HCT116 (cell line): ENCODE results near the gene UBA52. TPM values are rescaled to one million over a fixed set of nuclear protein-coding genes. Genes with fewer than 3 reads are reported as not detected.

Experiments used
- ATAC-seq: fragments of 200-7000 bp; cut with Tn5 transposase; 2 replicates; pipeline ENCODE4 v1.9.1; 2020; ENCODE audit warnings: mild to moderate bottlenecking, moderate library complexity
- BruUV-seq: library from RNA; stranded (reverse); fragments of 400-500 nt; replicated peaks from 2 replicates; lab custom pipeline; 2021; lab: Mats Ljungman, UMichigan
- CTCF ChIA-PET: fragments of 300-600 bp; sonication (Branson Sonifier 250); formaldehyde crosslinking; loops from one replicate; lab custom pipeline; 2021; ENCODE audit warnings: antibody characterized with exemption; lab: Charles Lee
- POLR2A ChIA-PET: fragments of 300-600, 350-600 bp; sonication (Branson Sonifier 250); formaldehyde crosslinking; loops from one replicate; lab custom pipeline; 2021; ENCODE audit warnings: antibody characterized with exemption; lab: Charles Lee
- RAD21 ChIA-PET, 2 experiments: fragments of 300-600 bp; sonication (Branson Sonifier 250); formaldehyde crosslinking; loops; one replicate each; lab custom pipeline; 2023; ENCODE audit warnings: low total read pairs in 2 of 2; ENCODE audit not compliant: uncharacterized antibody in 2 of 2, unreplicated experiment in 2 of 2, low non-redundant PET in 1 of 2; lab: Charles Lee
- DNase-seq: peaks from one replicate; pipeline ENCODE4 v3.0.0-alpha.2; 2010; ENCODE audit warnings: low read depth, low spot score
- H2AFZ ChIP-seq: fragments of 200-600 bp; shearing (Covaris generic), sonication (generic); 2 replicates; pipeline ENCODE4 v1.6.1; 2017; ENCODE audit warnings: low read depth, mixed run types, mixed read lengths, antibody characterized with exemption, low read length; ENCODE audit not compliant: poor library complexity, severe bottlenecking
- H3K27ac ChIP-seq: 2 replicates; pipeline ENCODE4 v1.5.1; 2012; ENCODE audit warnings: low read depth, low read length
- H3K27me3 ChIP-seq: fragments of 200-600 bp; sonication (generic); 2 replicates; pipeline ENCODE4 v1.6.1; 2016; ENCODE audit warnings: mixed run types, low read length, mixed read lengths; ENCODE audit not compliant: insufficient read depth
- H3K36me3 ChIP-seq, 2 experiments: fragments of 200-500 bp in 1 of 2; fragments of 200-600 bp in 1 of 2; sonication (Bioruptor generic) in 1 of 2; sonication (generic) in 1 of 2; 2 replicates each; pipeline versions ENCODE4 v1.5.1 to v1.6.1; 2014 to 2016; ENCODE audit warnings: low read length in 2 of 2, inconsistent platforms in 1 of 2, mixed read lengths in 1 of 2, mixed run types in 1 of 2; ENCODE audit not compliant: insufficient read depth in 2 of 2, control insufficient read depth in 1 of 2
- H3K4me1 ChIP-seq, 2 experiments: fragments of 200-600 bp in 1 of 2; sonication (generic) in 1 of 2; 2 replicates each; pipeline versions ENCODE4 v1.5.1 to v1.6.1; 2012 to 2017; ENCODE audit warnings: low read length in 2 of 2, inconsistent platforms in 1 of 2, mild to moderate bottlenecking in 1 of 2, mixed read lengths in 1 of 2, mixed run types in 1 of 2, moderate library complexity in 1 of 2; ENCODE audit not compliant: insufficient read depth in 2 of 2, control insufficient read depth in 1 of 2
- H3K4me2 ChIP-seq: fragments of 200-600 bp; sonication (generic); 2 replicates; pipeline ENCODE4 v1.6.1; 2017; ENCODE audit warnings: mixed run types, low read length, mixed read lengths
- H3K4me3 ChIP-seq, 2 experiments: fragments of 200-600 bp in 1 of 2; sonication (generic) in 1 of 2; replicated peaks in 1 of 2; 2 replicates each; pipeline ENCODE4 v1.5.1; 2011 to 2016; ENCODE audit warnings: low read length in 2 of 2, control low read depth in 1 of 2, low read depth in 1 of 2, mild to moderate bottlenecking in 1 of 2, mixed read lengths in 1 of 2, mixed run types in 1 of 2
- H3K79me2 ChIP-seq: fragments of 200-600 bp; sonication (generic); 2 replicates; pipeline ENCODE4 v1.6.1; 2017; ENCODE audit warnings: mild to moderate bottlenecking, mixed run types, low read length, moderate library complexity, mixed read lengths; ENCODE audit not compliant: insufficient read depth
- H3K9ac ChIP-seq: fragments of 200-600 bp; sonication (generic); 2 replicates; pipeline ENCODE4 v1.6.1; 2016; ENCODE audit warnings: low read length, mixed read lengths
- H3K9me2 ChIP-seq: fragments of 200-600 bp; sonication (generic), shearing (Covaris generic); 2 replicates; pipeline ENCODE4 v1.6.1; 2017; ENCODE audit warnings: mixed run types, mild to moderate bottlenecking, moderate library complexity; ENCODE audit not compliant: insufficient read depth
- H3K9me3 ChIP-seq, 2 experiments: fragments of 200-500 bp in 1 of 2; fragments of 200-600 bp in 1 of 2; sonication (Bioruptor generic) in 1 of 2; sonication (generic) in 1 of 2; 2 replicates each; pipeline ENCODE4 v1.6.1; 2014 to 2017; ENCODE audit warnings: low read length in 2 of 2, mixed read lengths in 2 of 2, inconsistent platforms in 1 of 2, low read depth in 1 of 2, mild to moderate bottlenecking in 1 of 2, mixed run types in 1 of 2, moderate library complexity in 1 of 2; ENCODE audit not compliant: control insufficient read depth in 1 of 2, insufficient read depth in 1 of 2
- H4K20me1 ChIP-seq: fragments of 200-600 bp; sonication (generic), shearing (Covaris generic); 2 replicates; pipeline ENCODE4 v1.6.1; 2017; ENCODE audit warnings: mixed run types, mild to moderate bottlenecking, moderate library complexity; ENCODE audit not compliant: insufficient read depth
- CEBPB ChIP-seq: IDR thresholded peaks from 2 replicates; pipeline ENCODE4 v1.6.1; 2012; ENCODE audit warnings: low read depth
- ELF1 ChIP-seq: IDR thresholded peaks from 2 replicates; pipeline ENCODE4 v1.6.1; 2012; ENCODE audit warnings: low read depth, borderline replicate concordance
- POLR2AphosphoS5 ChIP-seq: IDR thresholded peaks from 2 replicates; pipeline ENCODE4 v1.6.1; 2011; ENCODE audit warnings: mild to moderate bottlenecking, low read depth, low read length, moderate library complexity
- RAD21 ChIP-seq: IDR thresholded peaks from 2 replicates; pipeline ENCODE4 v1.6.1; 2012; ENCODE audit warnings: low read depth, mild to moderate bottlenecking
- SP1 ChIP-seq: IDR thresholded peaks from 2 replicates; pipeline ENCODE4 v1.6.1; 2012; ENCODE audit warnings: low read depth
- SRF ChIP-seq: IDR thresholded peaks from 2 replicates; pipeline ENCODE4 v1.6.1; 2012; ENCODE audit warnings: low read depth
- TCF7L2 ChIP-seq: IDR thresholded peaks from 2 replicates; pipeline ENCODE4 v1.7.0; 2011; ENCODE audit warnings: borderline replicate concordance, inconsistent platforms; ENCODE audit not compliant: insufficient read depth, insufficient read length; ENCODE audit errors: extremely low read depth
- ZFX ChIP-seq: fragments of 450-650 bp; IDR thresholded peaks from 2 replicates; pipeline ENCODE4 v1.6.1; 2017
- ZNF274 ChIP-seq: fragments of 200-500 bp; sonication (Bioruptor generic); IDR thresholded peaks from 2 replicates; pipeline ENCODE4 v1.6.1; 2014; ENCODE audit warnings: mild to moderate bottlenecking, low read depth, low read length, inconsistent platforms
- intact Hi-C: fragments of 100-400 bp; cut with micrococcal nuclease; formaldehyde crosslinking; loops from 2 replicates; pipeline ENCODE4 v1.10.0; 2022
- total RNA-seq: library from RNA; stranded (reverse); gene quantifications from one replicate; pipeline ENCODE4 v1.2.1, GENCODE V29; 2021; ENCODE audit not compliant: unreplicated experiment
- TF ChIP-seq, protein P1 (sequence below): IDR thresholded peaks from 2 replicates; pipeline ENCODE4 v1.6.1; 2012; ENCODE audit warnings: low read depth

The UBA52 gene
- total RNA-seq, 1 experiment from 2014 or later = 1,743 TPM

DNA sequence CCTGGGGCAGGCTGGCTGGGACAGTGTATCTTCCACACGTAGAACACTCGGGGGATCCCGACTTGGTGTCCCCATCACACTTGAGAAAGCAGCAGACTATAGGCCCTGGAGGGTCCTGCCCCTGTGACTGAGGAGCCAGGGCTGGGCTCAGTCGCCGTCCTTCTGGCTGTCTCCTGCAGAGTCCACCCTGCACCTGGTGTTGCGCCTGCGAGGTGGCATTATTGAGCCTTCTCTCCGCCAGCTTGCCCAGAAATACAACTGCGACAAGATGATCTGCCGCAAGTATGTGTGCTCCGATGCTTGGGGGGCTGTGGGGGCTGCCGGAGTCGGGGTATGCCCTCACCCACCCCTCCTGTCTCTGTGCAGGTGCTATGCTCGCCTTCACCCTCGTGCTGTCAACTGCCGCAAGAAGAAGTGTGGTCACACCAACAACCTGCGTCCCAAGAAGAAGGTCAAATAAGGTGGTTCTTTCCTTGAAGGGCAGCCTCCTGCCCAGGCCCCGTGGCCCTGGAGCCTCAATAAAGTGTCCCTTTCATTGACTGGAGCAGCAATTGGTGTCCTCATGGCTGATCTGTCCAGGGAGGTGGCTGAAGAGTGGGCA lies 3.1 kb downstream of the UBA52 start:
- Histone ChIP-seq H3K27me3 (no peaks in the 10 kb centered on the region), H3K9me2 (no peaks in the 10 kb centered on the region), H3K36me3 (peaks cover 26 to 54% of the 10 kb centered on the region in 2 experiments), H3K4me2 (no peak overlapping the region), H3K9me3 (no peaks in the 10 kb centered on the region), H3K4me3 (no peak overlapping the region), H3K9ac (no peak overlapping the region), H3K79me2 (peaks cover 39% of the 10 kb centered on the region), H3K4me1 (peaks cover 12 to 28% of the 10 kb centered on the region in 2 experiments), H4K20me1 (peaks cover 17% of the 10 kb centered on the region; the same call in 1 of the 2 replicates), H3K27ac (no peak overlapping the region), H2AFZ (no peak overlapping the region)
- CTCF ChIA-PET = no interaction called here
- ATAC-seq (no peak), DNase-seq (no peak)
- no TSS peak for BruUV-seq
- intact Hi-C loops = loop anchor here (5.0 kb wide), 1 partner anchor 107 kb away; no protein-coding TSS in a partner anchor
- RAD21 ChIA-PET = no interaction called here
- POLR2A ChIA-PET = no interaction called here
- no peak for TF ChIP-seq RAD21
- no peak for TF ChIP-seq SRF
- TF ChIP-seq, protein P1, sequence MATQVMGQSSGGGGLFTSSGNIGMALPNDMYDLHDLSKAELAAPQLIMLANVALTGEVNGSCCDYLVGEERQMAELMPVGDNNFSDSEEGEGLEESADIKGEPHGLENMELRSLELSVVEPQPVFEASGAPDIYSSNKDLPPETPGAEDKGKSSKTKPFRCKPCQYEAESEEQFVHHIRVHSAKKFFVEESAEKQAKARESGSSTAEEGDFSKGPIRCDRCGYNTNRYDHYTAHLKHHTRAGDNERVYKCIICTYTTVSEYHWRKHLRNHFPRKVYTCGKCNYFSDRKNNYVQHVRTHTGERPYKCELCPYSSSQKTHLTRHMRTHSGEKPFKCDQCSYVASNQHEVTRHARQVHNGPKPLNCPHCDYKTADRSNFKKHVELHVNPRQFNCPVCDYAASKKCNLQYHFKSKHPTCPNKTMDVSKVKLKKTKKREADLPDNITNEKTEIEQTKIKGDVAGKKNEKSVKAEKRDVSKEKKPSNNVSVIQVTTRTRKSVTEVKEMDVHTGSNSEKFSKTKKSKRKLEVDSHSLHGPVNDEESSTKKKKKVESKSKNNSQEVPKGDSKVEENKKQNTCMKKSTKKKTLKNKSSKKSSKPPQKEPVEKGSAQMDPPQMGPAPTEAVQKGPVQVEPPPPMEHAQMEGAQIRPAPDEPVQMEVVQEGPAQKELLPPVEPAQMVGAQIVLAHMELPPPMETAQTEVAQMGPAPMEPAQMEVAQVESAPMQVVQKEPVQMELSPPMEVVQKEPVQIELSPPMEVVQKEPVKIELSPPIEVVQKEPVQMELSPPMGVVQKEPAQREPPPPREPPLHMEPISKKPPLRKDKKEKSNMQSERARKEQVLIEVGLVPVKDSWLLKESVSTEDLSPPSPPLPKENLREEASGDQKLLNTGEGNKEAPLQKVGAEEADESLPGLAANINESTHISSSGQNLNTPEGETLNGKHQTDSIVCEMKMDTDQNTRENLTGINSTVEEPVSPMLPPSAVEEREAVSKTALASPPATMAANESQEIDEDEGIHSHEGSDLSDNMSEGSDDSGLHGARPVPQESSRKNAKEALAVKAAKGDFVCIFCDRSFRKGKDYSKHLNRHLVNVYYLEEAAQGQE = no peak
- TF ChIP-seq ZNF274 = no peak
- no peak for TF ChIP-seq POLR2AphosphoS5
- no peak for TF ChIP-seq CEBPB
- TF ChIP-seq ZFX = no peak
- no peak for TF ChIP-seq SP1
- no peak for TF ChIP-seq ELF1
- no peak for TF ChIP-seq TCF7L2
- TF ChIP-seq, all 23 proteins: peak for 0
